Endometrial microvascular endothelial cells (primary cell): ENCODE results near the gene CERS3. TPM values are rescaled to one million over a fixed set of nuclear protein-coding genes. Genes with fewer than 3 reads are reported as not detected.
"Not testable (repeated sequence)": the region's sequence is repeated elsewhere in the genome, so short reads cannot be mapped to it uniquely, and the experiment has no call there.

Source experiments
- in situ Hi-C: cut with HindIII; loops from 2 replicates; pipeline ENCODE4 v1.10.0; 2017; ENCODE audit warnings: low sequenced_read_pairs, low pct_unique_long_range_greater_than_20kb; ENCODE audit errors: inconsistent ontology term
- total RNA-seq: library from RNA; depleted of rRNA; stranded (reverse); fragments of >200 nt; gene quantifications from one replicate; pipeline ENCODE4 v1.2.3, GENCODE V29; 2015; ENCODE audit errors: inconsistent ontology term

CERS3 gene
- total RNA-seq, 1 donor from 2014 or later: not detected

GRCh38 chr15:100483370-100483769 is 45.4 kb downstream of the CERS3 start:
- in situ Hi-C loops: no loop called here

GRCh38 chr15:100476805-100477204 is 51.9 kb downstream of the CERS3 start:
- in situ Hi-C loops: no loop called here

- in situ Hi-C loops: no loop called here
Measured at GRCh38 chr15:100472736-100473135, 56.0 kb downstream of the CERS3 start.

GRCh38 chr15:100471933-100472332 is 56.8 kb downstream of the CERS3 start:
- in situ Hi-C loops: no loop called here

GRCh38 chr15:100468285-100468684 is 60.5 kb downstream of the CERS3 start:
- in situ Hi-C loops: no loop called here

- in situ Hi-C loops: no loop called here
Measured at GRCh38 chr15:100466073-100466472, 62.7 kb downstream of the CERS3 start.

GRCh38 chr15:100464888-100465287 is 63.9 kb downstream of the CERS3 start:
- in situ Hi-C loops: no loop called here

- in situ Hi-C loops: no loop called here
Measured at GRCh38 chr15:100464256-100464655, 64.5 kb downstream of the CERS3 start.

- in situ Hi-C loops: no loop called here
Measured at GRCh38 chr15:100463515-100463914, 65.2 kb downstream of the CERS3 start.

GRCh38 chr15:100461049-100461448 is 67.7 kb downstream of the CERS3 start:
- in situ Hi-C loops: no loop called here

GRCh38 chr15:100457201-100457600 is 71.5 kb downstream of the CERS3 start:
- in situ Hi-C loops: no loop called here

GRCh38 chr15:100454148-100454547 is 74.6 kb downstream of the CERS3 start:
- in situ Hi-C loops: no loop called here

- in situ Hi-C loops: no loop called here
Measured at GRCh38 chr15:100448481-100448880, 80.3 kb downstream of the CERS3 start.

- in situ Hi-C loops: not testable (repeated sequence)
Measured at GRCh38 chr15:100441063-100441462, 87.7 kb downstream of the CERS3 start.

- in situ Hi-C loops: no loop called here
Measured at GRCh38 chr15:100439514-100439913, 89.2 kb downstream of the CERS3 start.

- in situ Hi-C loops: no loop called here
Measured at GRCh38 chr15:100438570-100438969, 90.2 kb downstream of the CERS3 start.

- in situ Hi-C loops: no loop called here
Measured at GRCh38 chr15:100437261-100437660, 91.5 kb downstream of the CERS3 start.

GRCh38 chr15:100434561-100434960 is 94.2 kb downstream of the CERS3 start:
- in situ Hi-C loops: no loop called here

- in situ Hi-C loops: no loop called here
Measured at GRCh38 chr15:100434038-100434437, 94.7 kb downstream of the CERS3 start.

GRCh38 chr15:100433304-100433703 is 95.4 kb downstream of the CERS3 start:
- in situ Hi-C loops: no loop called here

- in situ Hi-C loops: no loop called here
Measured at GRCh38 chr15:100430411-100430810, 98.3 kb downstream of the CERS3 start.
